HG03139 (cell line): ENCODE data around the gene GPN2.
A peak's percentile ranks its signal among the peaks of the same experiment; 100 is the strongest.

Experiments
- ATAC-seq: cut with Tn5 transposase; IDR thresholded peaks from one replicate; pipeline ENCODE4 v1.9.1; 2021; ENCODE audit not compliant: unreplicated experiment

GPN2 gene

DNA sequence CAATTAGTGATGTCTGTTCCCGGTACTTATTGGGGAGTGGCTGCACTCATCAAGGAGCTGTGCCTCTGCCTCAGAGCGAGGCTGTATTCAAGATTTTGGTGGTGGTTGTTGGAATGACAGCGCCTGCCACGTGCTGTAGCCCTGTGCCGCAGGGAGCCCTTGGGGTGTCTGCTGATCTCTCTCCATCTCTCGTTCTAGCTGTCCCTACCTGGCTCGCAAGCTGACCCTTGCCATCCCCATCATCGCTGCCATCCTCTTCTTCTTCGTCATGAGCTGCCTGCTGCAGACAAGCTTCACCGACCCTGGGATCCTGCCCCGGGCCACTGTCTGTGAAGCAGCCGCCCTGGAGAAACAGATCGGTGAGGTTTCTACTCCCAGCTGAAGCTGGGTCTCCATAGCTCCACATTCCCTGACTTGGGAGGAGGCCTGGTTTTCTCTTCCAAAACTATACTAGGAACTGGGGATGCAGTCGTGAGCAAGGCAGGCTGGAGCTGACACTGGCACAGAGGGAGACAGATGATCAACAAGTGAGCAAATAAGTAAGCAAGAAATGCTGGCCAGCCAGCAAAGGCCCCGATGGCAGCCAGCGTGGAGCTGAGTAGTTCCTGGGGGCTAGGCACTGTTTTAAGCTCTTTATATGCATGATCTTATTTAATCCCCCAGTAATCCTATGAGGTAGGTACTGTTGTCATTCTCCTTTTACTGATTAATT is 57.7 kb downstream of the GPN2 start:
- no peak for ATAC-seq

DNA sequence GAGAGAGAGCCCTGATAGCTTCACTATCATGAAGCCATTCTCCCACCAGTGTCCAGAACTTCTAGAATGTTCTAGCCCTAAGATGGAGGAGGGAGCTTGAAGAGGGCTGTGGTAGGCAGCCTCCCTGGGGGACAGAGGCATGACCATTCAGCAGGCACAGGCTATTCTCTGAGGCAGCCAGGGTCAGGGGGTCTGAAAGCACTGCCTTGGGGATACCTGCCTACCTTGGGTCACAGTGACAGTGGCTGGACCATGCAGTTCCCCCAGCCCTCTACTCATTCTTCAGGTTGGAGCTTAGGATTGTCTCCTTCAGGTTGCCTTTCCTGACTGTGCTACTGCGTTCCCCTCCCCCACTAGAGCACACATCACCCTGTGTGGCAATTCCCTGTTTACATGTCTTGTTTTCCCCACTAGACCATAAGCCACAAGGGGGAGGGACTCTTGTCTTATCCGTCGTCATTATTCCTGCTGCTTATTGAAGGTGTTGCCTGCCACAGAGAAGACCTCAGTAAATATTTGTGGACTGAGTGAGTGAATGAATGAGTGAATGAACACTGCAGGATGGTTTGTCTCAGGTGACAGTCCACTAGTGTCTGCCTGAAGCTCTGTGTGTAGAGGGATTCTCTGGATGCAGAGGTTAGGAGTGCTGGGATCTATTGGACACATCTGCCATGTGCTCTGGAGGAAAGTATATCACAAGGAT is 58.4 kb downstream of the GPN2 start:
- no peak for ATAC-seq

DNA sequence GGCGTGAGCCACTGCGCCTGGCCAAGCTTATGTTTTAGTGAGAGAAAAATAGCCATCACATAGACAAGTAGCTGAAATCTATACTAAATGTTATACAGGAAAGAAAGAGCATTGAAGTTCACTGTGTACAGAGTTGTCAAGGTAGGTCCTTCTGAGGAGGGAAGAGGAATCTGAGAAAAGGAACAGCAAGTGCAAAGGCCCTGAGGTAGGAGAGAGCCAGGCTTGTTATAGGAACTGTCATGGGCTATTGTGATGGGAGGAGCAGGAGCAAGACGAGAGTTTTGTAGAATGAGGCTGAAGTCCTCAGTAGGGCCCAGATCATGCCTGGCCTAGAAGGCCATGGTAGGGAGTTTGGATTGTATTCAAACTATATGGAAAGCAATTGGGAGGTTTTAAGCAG is 59.0 kb downstream of the GPN2 start:
- ATAC-seq: no peak

DNA sequence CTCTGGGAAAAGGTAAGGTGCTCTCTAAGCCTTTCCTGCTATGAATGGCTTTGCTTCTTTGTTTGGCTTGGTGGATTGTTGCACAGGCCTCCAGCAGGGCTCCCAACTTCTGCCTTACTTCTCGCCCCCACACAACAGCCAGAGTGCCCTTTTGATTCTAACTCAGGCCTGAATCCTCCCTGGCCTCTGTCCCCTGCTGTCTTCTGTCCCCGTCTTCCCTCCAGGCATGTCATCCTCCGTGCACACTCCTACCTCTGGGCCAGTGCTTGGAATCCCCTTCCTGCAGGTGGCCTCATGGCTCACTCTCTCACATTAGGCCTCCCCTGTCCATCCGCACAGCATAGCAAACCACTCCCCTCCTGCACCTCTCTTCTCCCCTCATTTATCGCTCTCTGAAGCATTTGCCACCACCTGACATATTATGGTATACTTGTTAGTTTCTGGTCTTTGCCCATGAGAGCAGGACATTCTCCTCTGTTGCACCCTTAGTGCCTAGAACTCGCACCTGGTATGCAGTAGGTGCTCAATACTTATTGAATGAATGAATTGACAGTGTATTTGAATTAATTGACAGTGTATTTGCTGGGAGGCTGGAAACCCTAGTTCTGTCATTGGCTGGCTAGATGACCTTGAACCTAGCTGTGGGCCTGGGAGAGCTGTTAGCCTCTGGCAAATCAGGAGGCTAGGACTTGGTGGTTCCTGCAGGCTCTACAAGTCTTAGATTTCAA is 60.7 kb downstream of the GPN2 start:
- ATAC-seq: no peak

DNA sequence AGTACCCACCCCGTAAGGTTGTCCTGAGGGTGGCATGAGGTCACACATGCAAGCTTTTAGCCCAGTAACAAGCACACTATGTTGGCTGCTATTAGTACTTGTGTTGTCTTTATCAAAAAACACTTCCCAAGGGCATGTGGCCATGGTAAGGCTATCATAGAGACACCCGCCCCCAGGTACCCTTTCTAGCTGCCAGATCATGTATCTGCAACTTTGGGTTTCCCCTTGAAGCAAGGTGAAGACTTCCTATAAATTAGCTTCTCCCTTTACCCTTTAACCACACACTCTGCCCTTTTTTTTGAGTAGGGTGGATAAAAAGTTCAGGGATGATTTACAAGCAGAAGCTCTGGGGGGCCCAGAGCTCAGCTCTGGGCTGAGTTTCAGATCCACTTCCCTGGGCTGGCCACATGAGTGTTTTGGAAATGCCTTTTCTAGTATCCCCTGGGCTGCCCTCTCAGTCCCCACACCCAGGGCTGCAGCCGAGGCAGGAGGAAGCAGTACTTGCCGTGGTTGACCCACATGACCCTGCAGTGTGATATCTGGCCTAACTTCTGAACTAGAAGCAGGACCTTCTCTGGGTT is 61.6 kb downstream of the GPN2 start:
- no peak for ATAC-seq

DNA sequence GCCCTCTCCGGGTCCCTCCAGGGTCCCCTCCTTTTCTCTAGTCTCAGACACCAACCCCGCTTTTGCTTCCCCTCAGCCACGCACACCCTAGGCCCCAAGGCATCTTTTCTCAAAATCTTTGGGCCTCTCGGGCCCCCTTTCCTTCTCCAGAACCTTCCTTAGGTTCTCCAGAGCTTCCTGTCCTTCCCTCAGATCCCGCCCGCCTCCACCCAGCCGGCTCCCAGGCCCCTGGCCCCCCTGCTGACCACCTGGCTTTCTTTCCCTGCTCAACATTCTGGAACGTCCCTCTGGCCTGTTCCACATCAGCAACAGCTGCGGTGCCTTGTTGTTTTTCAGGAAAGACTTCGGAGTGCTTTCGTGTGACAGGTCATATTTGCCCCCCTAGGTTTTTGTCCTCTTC is 62.4 kb downstream of the GPN2 start:
- no peak for ATAC-seq

DNA sequence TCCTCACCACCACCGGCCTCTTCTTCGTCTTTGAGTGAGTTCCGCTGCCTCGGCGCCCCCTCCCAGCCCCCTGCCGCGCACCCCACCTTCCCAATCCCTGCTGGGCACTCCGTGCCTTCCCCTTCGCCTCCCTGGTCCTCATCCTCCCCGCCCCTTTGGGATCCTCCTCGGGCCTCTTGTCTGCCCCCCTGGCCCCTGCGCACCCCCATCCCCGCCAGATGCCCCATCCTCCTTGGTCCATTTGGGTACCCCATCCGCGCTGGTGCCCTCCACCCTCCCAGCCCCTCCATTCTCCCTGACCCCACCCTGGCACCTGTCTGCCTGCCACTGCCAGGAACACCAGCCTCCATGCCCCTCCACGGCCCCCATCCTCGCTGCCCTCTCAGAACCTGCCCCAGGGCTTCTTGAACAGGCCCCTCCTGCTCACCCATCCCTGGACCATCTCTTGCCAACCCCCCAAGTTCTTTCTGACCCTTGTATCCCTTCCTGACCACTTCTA is 62.9 kb downstream of the GPN2 start:
- no peak for ATAC-seq

DNA sequence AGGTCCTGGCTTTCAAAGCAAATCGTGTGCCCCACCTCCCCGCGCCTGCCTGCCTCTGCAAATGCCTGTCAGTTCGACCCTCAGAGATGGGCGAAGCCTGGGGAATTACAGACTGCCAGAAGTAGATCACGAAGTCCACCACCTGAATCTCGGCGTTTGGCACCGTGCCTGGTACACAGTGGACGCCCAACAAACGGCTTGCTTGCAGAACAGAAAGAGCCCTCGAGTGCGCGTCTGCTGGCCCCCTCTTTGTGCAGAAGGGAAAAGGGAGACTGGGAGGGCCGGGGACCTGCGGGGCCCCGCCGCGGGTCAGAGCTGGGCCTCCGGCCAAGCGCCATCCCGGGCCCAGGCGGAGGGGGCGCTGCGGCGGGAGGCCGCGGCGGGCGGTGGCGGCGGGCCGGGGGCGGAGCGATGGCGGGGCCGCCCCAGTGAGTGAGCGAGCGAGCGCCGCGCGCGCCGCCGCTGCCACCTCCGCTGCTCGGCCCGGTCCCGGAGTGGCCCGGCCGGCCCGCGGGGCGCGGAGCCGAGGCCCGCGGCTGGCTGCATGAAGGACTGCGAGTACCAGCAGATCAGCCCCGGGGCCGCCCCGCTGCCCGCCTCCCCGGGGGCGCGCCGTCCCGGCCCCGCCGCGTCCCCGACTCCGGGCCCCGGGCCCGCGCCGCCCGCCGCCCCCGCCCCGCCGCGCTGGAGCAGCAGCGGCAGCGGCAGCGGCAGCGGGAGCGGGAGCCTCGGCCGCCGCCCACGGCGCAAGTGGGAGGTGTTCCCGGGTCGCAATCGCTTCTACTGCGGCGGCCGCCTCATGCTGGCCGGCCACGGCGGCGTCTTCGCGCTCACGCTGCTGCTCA is 63.6 kb downstream of the GPN2 start, which contains the start of gene ZDHHC18:
ZDHHC18 (plus strand) TSS at position 428 of the 845 bp plus-strand sequence; CDS start at position 545, 117 bp downstream.
- peak; percentile 65 for ATAC-seq
